ENCODE measurements around the gene LAMTOR5.
"Not testable (repeated sequence)": the region's sequence is repeated elsewhere in the genome, so short reads cannot be mapped to it uniquely, and the experiment has no call there.

The LAMTOR5 gene

DNA sequence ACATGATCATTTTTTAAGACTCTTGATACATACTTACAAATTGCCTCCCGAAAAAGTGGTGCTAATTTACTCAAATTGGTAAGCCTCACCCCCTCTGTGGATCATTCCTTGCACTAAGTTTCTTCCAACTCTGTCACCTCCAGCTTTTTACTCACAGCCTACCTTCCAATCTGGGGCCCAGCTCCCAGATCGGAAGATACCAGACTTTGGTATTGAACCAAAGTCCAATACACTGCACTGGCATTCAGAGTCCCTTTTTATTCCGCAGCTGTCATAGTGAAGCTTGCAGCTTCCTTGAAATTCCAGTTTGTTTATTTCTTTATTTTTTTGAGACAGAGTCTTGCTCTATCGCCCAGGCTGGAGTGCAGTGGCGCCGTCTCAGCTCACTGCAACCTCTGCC is 1.8 kb upstream of the LAMTOR5 start:
- DNase-seq, result no peak
- H3K36me3 ChIP-seq, result peaks cover 14% of the 10 kb centered on the region; the same call in 1 of the 2 replicates
- H3K9me3 ChIP-seq, result no peaks in the 10 kb centered on the region
- H3K27me3 ChIP-seq, result no peaks in the 10 kb centered on the region
- no peak overlapping the region for H3K4me3 ChIP-seq (ENCODE audit: low read depth, low read length)
- H3K4me1 ChIP-seq, result peaks cover 10% of the 10 kb centered on the region
- TF ChIP-seq CTCF (IDR thresholded peaks at IDR 0.05; ENCODE audit: low read depth, low read length), result no peak

- peaks cover 9% of the 10 kb centered on the region for H3K4me1 ChIP-seq
- no peaks in the 10 kb centered on the region for H3K27me3 ChIP-seq
- peaks cover 20% of the 10 kb centered on the region; the same call in 1 of the 2 replicates for H3K36me3 ChIP-seq
- no peak for TF ChIP-seq CTCF (IDR thresholded peaks at IDR 0.05; ENCODE audit: low read depth, low read length)
- no peaks in the 10 kb centered on the region for H3K9me3 ChIP-seq
- DNase-seq, result no peak
- peak overlapping the region; percentile 73 for H3K4me3 ChIP-seq (ENCODE audit: low read depth, low read length)
These were observed 994 bp upstream of the LAMTOR5 start for GRCh38 chr1:110408488-110408887.

DNA sequence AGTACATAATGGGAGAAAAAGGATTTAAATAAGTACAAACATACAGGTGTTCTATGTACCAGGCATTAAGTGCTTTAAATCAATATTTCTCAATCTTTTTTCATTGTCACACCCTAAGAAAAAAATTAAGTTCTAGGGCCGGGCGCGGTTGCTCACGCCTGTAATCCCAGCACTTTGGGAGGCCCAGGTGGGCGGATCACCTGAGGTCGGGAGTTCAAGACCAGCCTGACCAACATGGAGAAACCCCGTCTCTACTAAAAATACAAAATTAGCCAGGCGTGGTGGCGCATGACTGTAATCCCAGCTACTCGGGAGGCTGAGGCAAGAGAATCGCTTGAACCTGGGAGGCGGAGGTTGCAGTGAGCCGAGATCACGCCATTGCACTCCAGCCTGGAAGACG is 1.1 kb downstream of the LAMTOR5 start:
- not testable (repeated sequence) for H3K4me1 ChIP-seq, DNase-seq, H3K9me3 ChIP-seq, H3K27me3 ChIP-seq
- Histone ChIP-seq H3K36me3 (peaks cover 40% of the 10 kb centered on the region), H3K4me3 (ENCODE audit: low read depth, low read length) (peak overlapping the region; percentile 73)

DNA sequence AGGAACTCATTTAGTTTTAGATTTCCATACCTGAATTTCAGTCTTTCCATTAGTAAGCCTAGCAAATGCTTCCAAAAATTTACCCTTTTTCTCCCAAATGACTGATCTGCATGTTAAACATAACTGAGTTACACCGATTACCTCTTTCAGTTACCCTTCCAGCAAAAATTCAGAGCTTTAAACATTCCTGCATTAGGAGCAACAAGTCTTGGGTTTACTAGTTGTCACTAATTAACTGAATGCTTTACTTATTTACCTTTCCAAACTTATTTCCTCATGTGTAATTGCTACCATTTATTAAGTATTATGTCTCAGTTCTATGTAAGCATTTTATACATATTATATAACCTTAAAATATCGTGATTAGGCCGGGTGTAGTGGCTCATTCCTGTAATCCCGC is 3.1 kb downstream of the LAMTOR5 start:
- no peak for DNase-seq
- Histone ChIP-seq H3K4me3 (ENCODE audit: low read depth, low read length) (no peak overlapping the region), H3K27me3 (no peaks in the 10 kb centered on the region), H3K36me3 (peaks cover 52% of the 10 kb centered on the region), H3K4me1 (no peaks in the 10 kb centered on the region), H3K9me3 (no peaks in the 10 kb centered on the region)
- TF ChIP-seq CTCF (IDR thresholded peaks at IDR 0.05; ENCODE audit: low read depth, low read length), result no peak

DNA sequence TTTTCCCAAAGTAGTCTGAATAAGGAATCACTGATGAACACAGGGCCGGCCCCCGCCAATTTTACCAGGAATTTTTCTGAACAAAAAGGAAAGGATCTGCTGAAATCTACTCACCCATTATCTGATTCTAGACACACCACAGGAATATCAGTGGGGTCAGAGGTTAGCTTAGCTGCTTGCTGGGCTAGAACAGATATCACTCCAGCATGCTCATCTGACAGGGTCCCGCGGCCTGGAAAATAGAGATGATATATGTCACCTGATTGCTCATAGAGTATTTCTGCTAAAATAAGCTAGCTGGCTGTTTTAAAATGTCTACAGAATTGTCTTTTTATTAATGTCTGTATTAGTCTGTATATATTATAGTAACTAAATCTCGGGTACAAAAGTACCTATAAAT is 3.7 kb downstream of the LAMTOR5 start:
- Histone ChIP-seq H3K36me3 (peaks cover 52% of the 10 kb centered on the region), H3K4me1 (no peaks in the 10 kb centered on the region), H3K27me3 (no peaks in the 10 kb centered on the region), H3K9me3 (no peaks in the 10 kb centered on the region), H3K4me3 (ENCODE audit: low read depth, low read length) (no peak overlapping the region)
- DNase-seq, result no peak
- TF ChIP-seq CTCF (IDR thresholded peaks at IDR 0.05; ENCODE audit: low read depth, low read length), result no peak

DNA sequence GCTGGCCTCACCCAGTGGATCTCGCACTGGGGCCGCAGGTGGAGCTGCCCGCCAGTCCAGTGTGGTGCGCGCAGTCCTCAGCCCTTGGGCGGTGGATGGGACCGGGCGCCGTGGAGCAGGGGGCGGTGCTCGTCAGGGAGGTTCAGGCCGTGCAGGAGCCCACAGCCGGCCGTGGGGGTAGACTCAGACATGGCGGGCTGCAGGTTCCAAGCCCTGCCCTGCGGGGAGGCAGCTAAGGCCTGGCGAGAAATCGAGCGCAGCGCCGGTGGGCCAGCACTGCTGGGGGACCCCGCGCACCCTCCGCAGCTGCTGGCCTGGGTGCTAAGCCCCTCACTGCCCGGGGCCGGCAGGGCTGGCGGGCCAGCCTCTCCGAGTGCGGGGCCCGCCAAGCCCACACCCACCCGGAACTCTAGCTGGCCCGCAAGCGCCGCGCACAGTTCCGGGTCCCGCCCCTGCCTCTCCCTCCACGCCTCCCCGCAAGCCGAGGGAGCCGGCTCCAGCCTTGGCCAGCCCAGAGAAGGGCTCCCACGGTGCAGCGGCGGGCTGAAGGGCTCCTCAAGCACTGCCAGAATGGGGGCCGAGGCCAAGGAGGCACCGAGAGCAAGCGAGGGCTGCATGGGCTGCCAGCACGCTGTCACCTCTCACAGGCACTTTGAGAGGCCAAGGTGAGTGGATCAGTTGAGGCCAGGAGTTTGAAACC is 11.1 kb downstream of the LAMTOR5 start:
- H3K9me3 ChIP-seq; DNase-seq; H3K4me1 ChIP-seq; H3K27me3 ChIP-seq; H3K4me3 ChIP-seq (ENCODE audit: low read depth, low read length): not testable (repeated sequence)
- peaks cover 16% of the 10 kb centered on the region for H3K36me3 ChIP-seq

DNA sequence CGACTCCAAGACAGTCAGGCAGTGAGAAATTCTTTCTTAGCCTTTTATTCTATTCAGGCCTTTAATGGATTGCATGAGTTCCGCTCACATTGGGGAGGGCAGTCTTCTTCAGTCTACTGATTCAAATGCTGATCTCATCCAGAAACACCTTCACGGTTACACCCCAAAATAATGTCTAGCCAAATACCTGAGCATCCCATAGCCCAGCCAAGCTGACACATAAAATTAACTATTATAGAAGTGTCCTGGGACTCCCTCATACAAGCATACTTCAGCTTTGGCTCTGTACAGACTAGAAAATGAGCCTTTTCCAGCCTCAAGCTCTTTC is 13.0 kb downstream of the LAMTOR5 start:
- no peak for DNase-seq
- no peak for TF ChIP-seq CTCF (IDR thresholded peaks at IDR 0.05; ENCODE audit: low read depth, low read length)
- H3K4me1 ChIP-seq, result no peaks in the 10 kb centered on the region

More for the DNA sequence above, 13.0 kb downstream of the LAMTOR5 start:
- Histone ChIP-seq H3K4me3 (ENCODE audit: low read depth, low read length) (no peak overlapping the region), H3K9me3 (no peaks in the 10 kb centered on the region), H3K36me3 (peaks cover 4% of the 10 kb centered on the region; the same call in 1 of the 2 replicates), H3K27me3 (no peaks in the 10 kb centered on the region)

Measured in BE2C (cell line).